HG02981 (cell line): Measurements from ENCODE around the gene CD2AP.
"Not testable (repeated sequence)": the region's sequence is repeated elsewhere in the genome, so short reads cannot be mapped to it uniquely, and the experiment has no call there.

Source experiments
- ATAC-seq: cut with Tn5 transposase; IDR thresholded peaks from one replicate; pipeline ENCODE4 v1.9.1; 2021; ENCODE audit warnings: mild to moderate bottlenecking, moderate library complexity; ENCODE audit not compliant: unreplicated experiment

CD2AP gene

GRCh38 chr6:47456536-47456975 is 21.0 kb upstream of the CD2AP start:
- ATAC-seq = no peak

- no peak for ATAC-seq
These were observed 20.2 kb upstream of the CD2AP start for GRCh38 chr6:47457370-47457769.

GRCh38 chr6:47464052-47464451 is 13.5 kb upstream of the CD2AP start:
- no peak for ATAC-seq

DNA sequence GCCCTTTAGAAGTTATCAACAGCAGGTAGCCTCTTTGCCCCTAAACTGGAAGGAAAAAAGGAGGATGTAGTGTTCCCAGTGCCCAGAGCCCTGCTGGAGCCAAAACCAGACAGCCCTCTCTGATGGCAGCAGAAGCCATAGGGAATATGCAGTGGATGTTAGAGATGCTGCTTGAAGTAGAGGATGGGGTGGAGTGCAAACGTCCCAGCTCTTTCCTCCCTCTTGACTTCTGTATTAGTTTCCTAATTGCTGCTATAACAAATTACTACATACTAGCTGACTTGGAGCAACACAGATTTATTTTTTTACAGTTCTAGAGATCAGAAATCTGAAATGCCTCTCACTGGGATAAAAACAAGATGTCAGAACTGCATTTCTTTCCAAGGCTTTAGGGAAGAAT is 12.5 kb upstream of the CD2AP start:
- no peak for ATAC-seq

DNA sequence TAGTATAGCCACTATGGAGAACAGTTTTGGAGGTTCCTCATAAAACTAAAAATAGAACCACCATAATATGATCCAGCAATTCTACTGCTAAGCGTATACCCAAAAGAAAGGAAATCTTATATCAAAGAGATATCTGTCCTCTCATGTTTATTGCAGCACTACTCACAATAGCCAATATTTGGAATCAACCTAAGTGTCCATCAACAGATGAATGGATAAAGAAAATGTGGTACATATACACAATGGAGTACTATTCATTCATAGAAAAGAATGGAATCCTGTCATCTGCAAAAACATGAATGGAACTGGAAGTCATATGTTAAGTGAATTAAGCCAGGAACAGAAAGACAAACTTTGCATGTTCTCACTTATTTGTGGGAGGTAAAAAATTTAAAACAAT is 5.7 kb upstream of the CD2AP start:
- ATAC-seq = no peak

DNA sequence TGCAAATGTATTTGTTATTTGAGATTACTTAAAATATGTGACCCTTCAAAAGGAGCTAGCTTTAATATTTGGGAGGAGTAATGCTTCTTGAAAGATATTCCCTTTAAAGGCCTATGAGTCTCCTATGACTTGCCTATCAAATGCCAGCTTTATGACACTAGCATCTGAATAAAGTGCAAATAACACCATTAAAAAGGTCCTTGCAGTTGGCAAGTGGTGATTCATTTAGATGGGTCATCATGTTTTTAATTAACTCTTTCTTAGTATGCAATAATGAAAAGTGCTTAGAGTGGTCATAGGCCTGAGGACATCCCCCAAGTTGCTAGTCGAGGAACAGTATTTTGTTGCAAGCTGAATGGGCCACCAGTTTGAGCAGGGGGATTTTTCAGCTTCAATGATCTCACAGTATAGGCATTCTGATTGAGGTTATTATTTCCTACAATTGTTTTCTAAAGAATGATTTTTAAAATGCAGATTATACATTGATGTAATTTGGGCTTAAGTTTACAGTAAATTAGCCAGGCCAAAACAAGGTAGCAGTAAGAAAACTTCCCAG is 3.7 kb upstream of the CD2AP start:
- ATAC-seq = no peak

DNA sequence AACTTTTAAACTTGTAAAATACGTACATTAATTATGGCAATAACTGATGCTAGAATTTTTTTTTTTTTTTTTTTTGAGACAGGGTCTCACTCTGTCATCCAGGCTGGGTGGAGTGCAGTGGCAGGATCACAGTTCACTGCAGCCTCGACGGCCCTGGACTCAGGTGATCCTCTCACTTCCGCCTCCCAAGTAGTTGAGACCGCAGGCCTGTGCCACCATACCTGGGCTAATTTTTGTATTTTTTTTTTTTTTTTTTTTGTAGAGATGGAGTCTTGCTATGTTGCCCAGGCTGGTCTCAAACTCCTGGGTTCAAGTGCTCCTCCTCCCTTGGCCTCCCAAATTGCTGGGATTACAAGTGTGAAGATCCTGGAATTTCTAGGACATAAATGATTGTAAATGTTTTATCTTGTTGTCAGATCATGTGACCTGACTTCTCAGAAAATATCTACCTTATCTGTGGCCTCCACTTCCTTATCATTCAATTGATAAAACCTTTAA is 2.2 kb upstream of the CD2AP start:
- no peak for ATAC-seq

GRCh38 chr6:47476781-47477496 is 650 bp upstream of the CD2AP start:
- no peak for ATAC-seq

DNA sequence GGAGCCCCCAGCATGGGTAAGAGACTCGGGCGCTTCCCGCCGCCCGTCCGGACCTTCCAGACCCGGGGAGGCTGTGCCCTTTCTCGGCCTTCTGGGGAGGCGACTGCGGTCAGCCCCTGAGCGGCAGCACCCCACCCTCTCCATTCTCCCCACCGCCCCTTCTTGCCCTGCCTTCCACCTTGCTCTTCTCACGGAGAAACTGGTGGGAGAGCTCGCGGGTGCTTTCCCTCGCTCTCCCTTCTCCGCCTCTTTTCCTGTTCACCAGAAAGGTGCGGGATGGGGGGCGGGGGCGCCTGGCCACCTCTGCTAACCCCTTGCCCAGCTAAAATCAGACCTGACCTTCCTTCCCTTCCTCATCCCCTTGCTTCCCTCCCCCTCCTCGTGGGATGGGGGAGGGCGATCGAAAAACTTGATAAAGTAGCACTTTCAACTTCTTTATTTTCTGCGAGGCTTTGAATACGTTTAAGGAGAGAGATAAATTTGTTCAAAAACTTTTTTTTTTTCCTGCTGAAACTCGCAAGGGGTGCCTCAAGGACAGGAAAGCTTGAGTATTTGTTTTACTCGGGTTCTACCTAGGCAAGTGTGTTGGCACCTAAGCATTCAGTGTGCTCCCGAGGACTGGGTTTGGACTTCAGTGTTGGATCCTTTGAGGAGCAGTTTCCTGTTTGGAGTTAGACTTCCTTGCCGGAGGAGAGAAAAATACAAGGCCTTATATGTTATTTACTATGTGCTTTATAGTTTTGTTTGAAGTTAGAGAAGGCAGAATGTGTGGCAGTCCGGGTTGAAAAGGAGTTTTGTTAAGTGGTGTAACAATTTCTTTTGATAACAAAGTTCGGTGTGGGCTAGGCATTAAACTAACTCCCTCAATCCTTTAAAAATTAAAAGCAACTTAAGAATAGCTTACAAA is 897 bp downstream of the CD2AP start:
- ATAC-seq = peak; percentile 31

DNA sequence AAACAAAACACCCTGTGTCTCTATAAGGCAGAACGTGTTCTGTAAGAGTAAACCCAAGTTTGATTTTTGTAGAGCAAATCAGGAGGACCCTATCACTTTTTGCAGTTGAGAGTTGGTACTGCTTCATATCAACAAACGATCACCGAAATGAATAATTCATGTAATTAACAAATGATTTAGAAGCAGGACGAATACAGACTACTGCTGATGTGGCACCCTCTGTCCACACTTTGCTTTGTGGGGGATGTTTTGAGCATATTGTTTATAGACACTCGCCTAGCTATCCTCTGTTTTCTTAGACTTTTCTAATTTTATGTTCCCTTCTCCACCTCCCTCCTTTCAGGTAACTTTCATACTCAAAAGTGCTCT is 1.5 kb downstream of the CD2AP start:
- no peak for ATAC-seq

GRCh38 chr6:47479874-47480273 is 2.3 kb downstream of the CD2AP start:
- ATAC-seq = no peak

GRCh38 chr6:47481213-47481612 is 3.6 kb downstream of the CD2AP start:
- ATAC-seq = not testable (repeated sequence)

GRCh38 chr6:47481806-47482205 is 4.2 kb downstream of the CD2AP start:
- no peak for ATAC-seq

GRCh38 chr6:47483516-47483852 is 5.9 kb downstream of the CD2AP start:
- ATAC-seq = peak; percentile 43

GRCh38 chr6:47483853-47484546 is 6.4 kb downstream of the CD2AP start:
- ATAC-seq = peak; percentile 65

- no peak for ATAC-seq
These were observed 7.0 kb downstream of the CD2AP start for GRCh38 chr6:47484616-47485015.

DNA sequence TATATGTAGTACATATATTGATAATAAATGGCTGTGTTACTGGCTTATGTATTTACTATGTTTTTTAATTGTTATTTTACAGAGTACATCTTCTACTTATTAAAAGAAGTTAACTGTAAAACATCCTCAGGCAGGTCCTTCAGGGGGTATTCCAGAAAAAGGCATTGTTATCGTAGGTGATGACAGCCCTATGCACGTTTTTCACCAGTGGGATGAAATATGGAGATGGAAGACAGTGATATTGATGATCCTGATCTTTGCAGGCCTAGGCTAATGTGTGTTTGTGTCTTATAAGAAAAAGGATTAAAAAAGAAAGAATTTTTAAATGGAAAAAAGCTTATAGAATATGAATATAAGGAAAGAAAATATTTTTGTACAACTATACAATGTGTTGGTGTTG is 7.5 kb downstream of the CD2AP start:
- no peak for ATAC-seq

GRCh38 chr6:47485491-47486135 is 8.0 kb downstream of the CD2AP start:
- no peak for ATAC-seq

GRCh38 chr6:47489995-47490394 is 12.4 kb downstream of the CD2AP start:
- no peak for ATAC-seq

DNA sequence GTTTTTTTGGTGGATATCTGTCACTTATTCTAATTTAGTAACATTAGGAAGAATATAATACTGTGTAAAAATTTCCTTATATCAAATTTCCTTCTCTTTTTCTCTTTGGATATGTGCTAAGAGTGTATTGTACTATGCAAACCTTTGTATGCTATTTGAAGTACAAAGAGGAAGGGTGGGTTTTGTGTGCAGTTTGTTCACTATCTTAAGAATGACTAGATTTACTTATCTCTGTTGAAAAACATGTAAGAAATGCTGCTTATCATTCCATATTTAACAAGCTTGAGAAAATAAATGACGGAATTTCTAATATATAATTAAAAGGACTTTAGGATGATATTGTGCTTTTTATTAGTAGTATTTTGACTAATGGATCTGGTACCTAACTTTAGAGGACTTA is 13.1 kb downstream of the CD2AP start:
- ATAC-seq = no peak

DNA sequence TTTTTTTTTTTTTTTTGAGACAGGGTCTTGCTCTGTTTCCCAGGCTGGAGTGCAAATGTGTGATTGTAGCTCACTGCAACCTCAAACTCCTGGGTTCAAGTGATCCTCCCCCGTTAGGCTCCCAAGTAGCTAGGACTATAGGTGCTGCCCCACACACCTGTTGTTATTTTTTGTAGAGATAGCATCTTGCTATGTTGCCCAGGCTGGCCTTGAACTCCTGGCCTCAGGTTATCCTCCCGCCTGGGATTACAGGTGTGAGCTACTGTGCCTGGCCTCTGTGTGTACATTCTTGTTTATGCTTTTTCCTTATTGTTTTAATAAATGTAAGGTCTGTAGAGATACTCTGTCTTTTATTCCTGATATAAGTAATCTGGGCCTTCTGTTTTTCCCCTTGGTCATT is 14.8 kb downstream of the CD2AP start:
- ATAC-seq = no peak
